ENCODE results near the gene ZNF14. TPM values are rescaled to one million over a fixed set of nuclear protein-coding genes. Genes with fewer than 3 reads are reported as not detected.
"Not testable (repeated sequence)": the region's sequence is repeated elsewhere in the genome, so short reads cannot be mapped to it uniquely, and the experiment has no call there.

Gene ZNF14
- total RNA-seq, 1 experiment from 2014 or later = 2.6 TPM

DNA sequence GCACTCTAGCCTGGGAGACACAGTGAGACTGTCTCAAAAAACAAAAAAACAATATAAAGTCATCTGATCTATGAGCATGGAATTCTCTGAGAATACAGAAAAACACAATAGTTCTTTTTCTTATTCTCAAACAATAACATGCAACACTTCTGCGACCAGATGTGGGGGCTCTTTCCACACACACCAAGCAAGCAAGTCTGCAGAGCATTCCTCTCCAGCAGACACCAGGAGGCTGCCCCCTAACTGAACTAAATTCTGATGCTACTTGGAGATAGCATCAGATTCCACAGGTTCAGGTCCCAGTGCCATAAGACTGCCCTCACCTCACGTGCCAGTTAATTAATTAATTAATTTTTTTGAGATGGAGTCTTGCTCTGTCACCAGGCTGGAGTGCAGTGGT, 36.5 kb downstream of the ZNF14 start:
- no peak overlapping the region for H3K27ac ChIP-seq
- DNase-seq (ENCODE audit: low read depth in 1 of 2, low spot score in 2 of 2) = peak in 1 of 2 experiments; percentile 4
- no peaks in the 10 kb centered on the region; the same call in 1 of the 2 replicates for H3K9me3 ChIP-seq (replicated peaks)
- H3K36me3 ChIP-seq = no peaks in the 10 kb centered on the region
- H3K4me3 ChIP-seq = no peak overlapping the region
- no peaks in the 10 kb centered on the region for H3K27me3 ChIP-seq (replicated peaks)
- no peaks in the 10 kb centered on the region for H3K4me1 ChIP-seq (replicated peaks)

DNA sequence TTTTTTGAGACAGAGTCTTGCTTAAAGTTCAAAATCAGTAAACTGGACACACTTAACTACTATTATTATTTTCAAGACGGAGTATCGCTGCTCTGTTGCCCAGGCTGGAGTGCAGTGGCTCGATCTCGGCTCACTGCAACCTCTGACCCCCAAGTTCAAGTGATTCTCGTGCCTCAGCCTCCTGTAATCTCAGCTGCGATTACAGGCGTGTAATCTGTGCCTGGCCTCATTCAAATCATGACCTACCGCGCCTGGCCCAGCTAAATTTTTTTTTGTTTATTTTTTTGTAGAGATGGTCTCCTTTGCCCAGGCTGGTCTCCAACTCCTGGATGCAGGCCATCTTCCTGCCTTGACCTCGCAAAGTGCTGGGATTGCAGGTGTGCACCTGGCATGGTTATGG, 41.2 kb downstream of the ZNF14 start:
- Histone ChIP-seq H3K27ac (no peak overlapping the region), H3K36me3 (no peaks in the 10 kb centered on the region), H3K4me1 (replicated peaks) (no peaks in the 10 kb centered on the region), H3K4me3 (no peak overlapping the region), H3K27me3 (replicated peaks) (no peaks in the 10 kb centered on the region), H3K9me3 (replicated peaks) (peaks cover 3% of the 10 kb centered on the region; the same call in 1 of the 2 replicates)
- DNase-seq (ENCODE audit: low read depth in 1 of 2, low spot score in 2 of 2) = no peak

- not testable (repeated sequence) for H3K4me3 ChIP-seq; H3K27ac ChIP-seq; DNase-seq (ENCODE audit: low read depth in 1 of 2, low spot score in 2 of 2); H3K9me3 ChIP-seq (replicated peaks); H3K36me3 ChIP-seq; H3K27me3 ChIP-seq (replicated peaks); H3K4me1 ChIP-seq (replicated peaks)
Observed at GRCh38 chr19:19689023-19689422, 43.9 kb downstream of the ZNF14 start.

- Histone ChIP-seq H3K9me3 (replicated peaks) (peaks cover 3% of the 10 kb centered on the region), H3K4me1 (replicated peaks) (no peaks in the 10 kb centered on the region)
- DNase-seq (ENCODE audit: low read depth in 1 of 2, low spot score in 2 of 2) = no peak
Observed at GRCh38 chr19:19687090-19687489, 45.8 kb downstream of the ZNF14 start.

GRCh38 chr19:19686580-19686979, 46.3 kb downstream of the ZNF14 start:
- Histone ChIP-seq H3K27me3 (replicated peaks) (no peaks in the 10 kb centered on the region), H3K27ac (no peak overlapping the region), H3K9me3 (replicated peaks) (peaks cover 3% of the 10 kb centered on the region), H3K36me3 (no peaks in the 10 kb centered on the region), H3K4me1 (replicated peaks) (no peaks in the 10 kb centered on the region), H3K4me3 (no peak overlapping the region)
- DNase-seq (ENCODE audit: low read depth in 1 of 2, low spot score in 2 of 2) = no peak

More at GRCh38 chr19:19687090-19687489, 45.8 kb downstream of the ZNF14 start:
- Histone ChIP-seq H3K4me3 (no peak overlapping the region), H3K27me3 (replicated peaks) (no peaks in the 10 kb centered on the region), H3K36me3 (no peaks in the 10 kb centered on the region), H3K27ac (no peak overlapping the region)

GRCh38 chr19:19686119-19686518, 46.8 kb downstream of the ZNF14 start:
- H3K36me3 ChIP-seq; H3K4me3 ChIP-seq; H3K27ac ChIP-seq; DNase-seq (ENCODE audit: low read depth in 1 of 2, low spot score in 2 of 2); H3K27me3 ChIP-seq (replicated peaks); H3K4me1 ChIP-seq (replicated peaks); H3K9me3 ChIP-seq (replicated peaks): not testable (repeated sequence)

- H3K27me3 ChIP-seq (replicated peaks) = no peaks in the 10 kb centered on the region
- no peak for DNase-seq (ENCODE audit: low read depth in 1 of 2, low spot score in 2 of 2)
- H3K27ac ChIP-seq = no peak overlapping the region
- peaks cover 47% of the 10 kb centered on the region for H3K36me3 ChIP-seq
- H3K4me1 ChIP-seq (replicated peaks) = no peaks in the 10 kb centered on the region
- H3K4me3 ChIP-seq = no peak overlapping the region
- H3K9me3 ChIP-seq (replicated peaks) = peaks cover 20% of the 10 kb centered on the region
Observed at GRCh38 chr19:19679176-19680073, 53.5 kb downstream of the ZNF14 start.

DNA sequence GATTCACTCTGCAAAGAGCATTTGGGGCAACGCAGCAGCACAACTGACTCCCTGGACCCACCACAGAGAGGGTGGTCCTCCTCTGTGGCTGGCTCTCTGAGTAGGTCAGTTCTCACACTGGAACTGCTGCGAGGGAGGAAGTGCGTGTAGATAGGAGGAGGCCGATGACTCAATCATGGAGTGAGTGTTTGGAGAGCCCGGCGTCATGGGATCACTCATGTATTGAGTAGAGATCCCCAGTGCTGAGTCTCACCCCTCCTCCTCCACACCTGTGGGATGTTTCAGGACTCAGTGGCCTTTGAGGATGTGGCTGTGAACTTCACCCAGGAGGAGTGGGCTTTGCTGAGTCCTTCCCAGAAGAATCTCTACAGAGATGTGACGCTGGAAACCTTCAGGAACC, 55.3 kb downstream of the ZNF14 start:
- Histone ChIP-seq H3K4me1 (replicated peaks) (no peaks in the 10 kb centered on the region), H3K9me3 (replicated peaks) (peaks cover 24% of the 10 kb centered on the region), H3K27ac (no peak overlapping the region), H3K27me3 (replicated peaks) (no peaks in the 10 kb centered on the region), H3K36me3 (peaks cover 56% of the 10 kb centered on the region), H3K4me3 (no peak overlapping the region)
- no peak for DNase-seq (ENCODE audit: low read depth in 1 of 2, low spot score in 2 of 2)

GRCh38 chr19:19674315-19674714, 58.6 kb downstream of the ZNF14 start:
- H3K27ac ChIP-seq = no peak overlapping the region
- no peak overlapping the region for H3K4me3 ChIP-seq
- H3K4me1 ChIP-seq (replicated peaks) = 0 out of 2 replicates have a peak, but pooled peaks cover 3% of the 10 kb centered on the region
- H3K9me3 ChIP-seq (replicated peaks) = peaks cover 11% of the 10 kb centered on the region
- H3K36me3 ChIP-seq = peaks cover 41% of the 10 kb centered on the region
- no peak for DNase-seq (ENCODE audit: low read depth in 1 of 2, low spot score in 2 of 2)
- H3K27me3 ChIP-seq (replicated peaks) = no peaks in the 10 kb centered on the region

DNA sequence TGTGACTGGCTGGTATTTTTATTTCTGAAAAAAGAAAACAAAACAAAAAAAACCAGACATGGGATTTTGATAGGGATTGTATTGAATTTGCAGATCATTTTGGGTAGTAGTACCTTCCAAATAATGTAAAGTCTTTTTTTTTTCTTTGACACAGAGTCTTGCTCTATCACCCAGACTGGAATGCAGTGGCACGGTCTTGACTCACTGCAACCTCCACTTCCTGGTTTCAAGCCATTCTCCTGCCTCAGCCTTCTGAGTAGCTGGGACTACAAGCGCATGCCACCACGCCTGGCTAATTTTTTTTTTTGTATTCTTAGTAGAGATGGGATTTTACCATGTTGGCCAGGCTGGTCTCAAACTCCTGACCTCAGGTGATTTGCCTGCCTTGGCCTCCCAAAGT, 60.1 kb downstream of the ZNF14 start:
- Histone ChIP-seq H3K27me3 (replicated peaks) (no peaks in the 10 kb centered on the region), H3K4me1 (replicated peaks) (0 out of 2 replicates have a peak, but pooled peaks cover 3% of the 10 kb centered on the region), H3K4me3 (no peak overlapping the region), H3K27ac (no peak overlapping the region), H3K9me3 (replicated peaks) (peaks cover 10% of the 10 kb centered on the region), H3K36me3 (peaks cover 36% of the 10 kb centered on the region)
- no peak for DNase-seq (ENCODE audit: low read depth in 1 of 2, low spot score in 2 of 2)

DNA sequence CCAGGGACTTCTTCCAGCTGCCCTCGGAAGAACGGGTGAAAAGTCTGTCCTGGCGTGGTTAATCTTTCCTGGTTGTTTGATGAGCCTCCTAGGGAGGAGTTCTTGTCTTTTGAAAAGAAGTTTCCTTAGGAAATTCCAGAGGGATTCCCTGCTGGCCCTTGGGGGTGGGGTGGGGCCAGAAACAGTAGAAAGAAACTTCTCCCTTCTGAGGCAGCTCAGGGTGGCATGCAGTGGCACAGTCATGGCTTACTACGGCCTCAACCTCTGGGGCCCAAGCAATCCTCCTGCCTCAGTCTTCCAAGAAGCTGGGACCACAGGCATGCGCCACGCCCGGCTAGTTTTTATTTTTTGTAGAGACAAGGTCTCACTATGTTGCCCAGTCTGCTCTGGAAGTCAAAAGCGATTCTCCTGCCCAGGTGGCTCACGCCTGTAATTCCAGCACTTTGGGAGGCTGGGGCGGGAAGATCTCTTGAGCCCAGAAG, 62.8 kb downstream of the ZNF14 start:
- 0 out of 2 replicates have a peak, but pooled peaks cover 3% of the 10 kb centered on the region for H3K4me1 ChIP-seq (replicated peaks)
- H3K27me3 ChIP-seq (replicated peaks) = no peaks in the 10 kb centered on the region
- H3K36me3 ChIP-seq = peaks cover 21% of the 10 kb centered on the region
- H3K27ac ChIP-seq = no peak overlapping the region
- H3K4me3 ChIP-seq = no peak overlapping the region
- no peak for DNase-seq (ENCODE audit: low read depth in 1 of 2, low spot score in 2 of 2)
- H3K9me3 ChIP-seq (replicated peaks) = peaks cover 4% of the 10 kb centered on the region; the same call in 1 of the 2 replicates

DNA sequence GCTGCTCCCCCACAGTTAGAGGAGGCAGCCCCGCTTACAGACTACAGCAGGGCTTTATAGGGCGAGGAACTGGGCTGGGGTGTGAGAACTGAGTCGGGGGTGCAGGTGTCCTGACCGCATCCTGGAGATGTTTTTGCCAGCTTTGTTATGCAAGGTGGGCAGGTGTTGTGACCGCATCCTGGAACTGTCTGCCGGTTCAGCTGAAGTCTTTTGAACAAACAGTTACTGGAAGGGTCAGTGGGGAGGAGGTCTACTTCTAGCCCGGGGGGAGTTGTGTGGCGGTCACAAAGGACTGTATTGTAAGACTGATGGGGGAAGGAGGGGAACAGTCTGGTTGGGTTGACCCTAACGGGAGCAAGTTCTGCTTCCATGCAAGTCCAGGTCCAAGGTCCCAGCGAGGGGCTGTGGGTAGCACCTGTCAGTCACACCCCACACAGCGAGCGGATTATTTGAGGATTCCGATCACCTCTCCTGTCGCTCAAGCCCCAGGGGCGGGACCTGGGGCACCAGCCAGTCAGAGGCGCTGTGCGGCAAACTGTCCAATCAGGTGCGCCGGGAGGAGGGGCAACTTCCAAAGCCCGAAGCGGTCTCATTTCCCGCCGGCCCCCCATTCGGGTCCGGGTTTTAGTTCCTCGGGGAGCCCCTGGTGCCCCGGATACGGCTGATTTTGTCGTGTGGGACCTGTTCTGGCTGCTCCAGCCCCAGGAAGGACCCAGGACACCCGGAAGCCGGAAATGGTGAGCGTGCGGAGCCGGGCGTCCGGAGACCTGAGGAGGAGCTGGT, 64.5 kb downstream of the ZNF14 start, which contains the start of gene ZNF101:
Gene ZNF101, plus strand, starts transcription at position 610 of the 783 bp plus-strand sequence. Its CDS starts 125 bp downstream, at position 735.
- Histone ChIP-seq H3K4me3 (peak within 1 kb of the TSS; percentile 68), H3K27me3 (replicated peaks) (no peaks in the 10 kb centered on the region), H3K9me3 (replicated peaks) (no peaks in the 10 kb centered on the region), H3K4me1 (replicated peaks) (0 out of 2 replicates have a peak, but pooled peaks cover 3% of the 10 kb centered on the region), H3K36me3 (peaks cover 12% of the 10 kb centered on the region), H3K27ac (peak within 1 kb of the TSS; percentile 64)
- peak; percentile 88 to 91 for DNase-seq (ENCODE audit: low read depth in 1 of 2, low spot score in 2 of 2)

GRCh38 chr19:19665420-19665948, 67.4 kb downstream of the ZNF14 start:
- H3K4me1 ChIP-seq (replicated peaks) = peaks cover 18% of the 10 kb centered on the region
- not testable (repeated sequence) for H3K27me3 ChIP-seq (replicated peaks); DNase-seq (ENCODE audit: low read depth in 1 of 2, low spot score in 2 of 2); H3K9me3 ChIP-seq (replicated peaks); H3K4me3 ChIP-seq; H3K27ac ChIP-seq
- H3K36me3 ChIP-seq = peaks cover 16% of the 10 kb centered on the region

Data from SJSA1 (cell line).